Keratinocyte (primary cell): Measurements from ENCODE around the gene SPG11. TPM values are rescaled to one million over a fixed set of nuclear protein-coding genes. Genes with fewer than 3 reads are reported as not detected.

Experiments used
- DNase-seq: peaks from one replicate; pipeline ENCODE4 v3.0.0-alpha.2; 2011; ENCODE audit warnings: low read depth, missing footprints, low spot score
- FAIRE-seq: peaks from 2 replicates; lab custom pipeline; 2011; peaks lifted over from hg19 to GRCh38; lab: Jason Lieb, UNC
- H2AFZ ChIP-seq: 2 replicates; pipeline ENCODE4 v1.6.0; 2012; ENCODE audit warnings: low read length, control low read depth, inconsistent platforms; ENCODE audit not compliant: control insufficient read depth
- H3K27ac ChIP-seq: 2 replicates; pipeline ENCODE4 v1.5.1; 2011; ENCODE audit warnings: low read length; ENCODE audit not compliant: control insufficient read depth, insufficient read depth
- H3K27me3 ChIP-seq: 3 replicates; pipeline ENCODE4 v1.6.0; 2011; ENCODE audit warnings: low read length; ENCODE audit not compliant: control insufficient read depth, insufficient read depth; ENCODE audit errors: extremely low read depth
- H3K36me3 ChIP-seq, 2 experiments: 2 replicates in 1 of 2; 3 replicates in 1 of 2; pipeline ENCODE4 v1.5.1; 2011; ENCODE audit warnings: low read length in 2 of 2, mild to moderate bottlenecking in 1 of 2; ENCODE audit not compliant: control insufficient read depth in 2 of 2, insufficient read depth in 2 of 2; ENCODE audit errors: extremely low read depth in 1 of 2
- H3K4me1 ChIP-seq: 3 replicates; pipeline ENCODE4 v1.5.1; 2011; ENCODE audit warnings: low read length; ENCODE audit not compliant: control insufficient read depth, insufficient read depth; ENCODE audit errors: extremely low read depth
- H3K4me2 ChIP-seq: 3 replicates; pipeline ENCODE4 v1.6.0; 2011; ENCODE audit warnings: low read depth, low read length; ENCODE audit not compliant: control insufficient read depth, insufficient read depth; ENCODE audit errors: extremely low read depth
- H3K4me3 ChIP-seq, 3 experiments: fragments of 200-600 bp in 1 of 3; sonication (generic) in 1 of 3; 2 replicates in 2 of 3; 3 replicates in 1 of 3; pipeline ENCODE4 v1.5.1; 2011 to 2016; ENCODE audit warnings: low read length in 3 of 3, mild to moderate bottlenecking in 3 of 3, control low read depth in 2 of 3, inconsistent platforms in 1 of 3, low read depth in 1 of 3, mixed read lengths in 1 of 3, mixed run types in 1 of 3, moderate library complexity in 1 of 3; ENCODE audit not compliant: control insufficient read depth in 2 of 3, insufficient read depth in 2 of 3; ENCODE audit errors: extremely low read depth in 1 of 3
- H3K79me2 ChIP-seq: 2 replicates; pipeline ENCODE4 v1.6.0; 2012; ENCODE audit warnings: low read length; ENCODE audit not compliant: control insufficient read depth, insufficient read depth
- H3K9ac ChIP-seq: 3 replicates; pipeline ENCODE4 v1.6.0; 2011; ENCODE audit warnings: low read length; ENCODE audit not compliant: control insufficient read depth, insufficient read depth; ENCODE audit errors: extremely low read depth
- H3K9me1 ChIP-seq: 3 replicates; pipeline ENCODE4 v1.6.0; 2011; ENCODE audit warnings: low read length; ENCODE audit not compliant: control insufficient read depth, insufficient read depth; ENCODE audit errors: extremely low read depth
- H3K9me3 ChIP-seq: 2 replicates; pipeline ENCODE4 v1.5.1; 2012; ENCODE audit warnings: low read depth, low read length; ENCODE audit not compliant: control insufficient read depth
- H4K20me1 ChIP-seq: 3 replicates; pipeline ENCODE4 v1.6.0; 2011; ENCODE audit warnings: low read length; ENCODE audit not compliant: control insufficient read depth, insufficient read depth; ENCODE audit errors: extremely low read depth
- EZH2 ChIP-seq: IDR thresholded peaks from one replicate; pipeline ENCODE4 v1.6.1; 2012; ENCODE audit warnings: inconsistent platforms, mild to moderate bottlenecking, low read length, moderate library complexity
- dilution Hi-C: fragments of 300-500 bp; cut with MboI; formaldehyde crosslinking; loops from one replicate; pipeline ENCODE4 v1.7.0; 2020; ENCODE audit warnings: low sequenced_read_pairs; ENCODE audit not compliant: extremely low pct_ligation_motif_present
- polyA plus RNA-seq, 5 experiments: library from polyadenylated mRNA; depleted of rRNA in 3 of 5; stranded (reverse) in 3 of 5; stranded (forward) in 1 of 5; unstranded in 1 of 5; fragments of >200 nt; gene quantifications; 1 replicate in 1 of 5; 2 replicates in 3 of 5; 3 replicates in 1 of 5; pipeline versions ENCODE4 v1.2.1 to v1.2.3, GENCODE V29; 2011 to 2012; ENCODE audit warnings: missing spikeins in 2 of 5, low read depth in 1 of 5, low replicate concordance in 1 of 5
- TF ChIP-seq, protein P1 (sequence below), 3 experiments: IDR thresholded peaks in 1 of 3; conservative IDR thresholded peaks in 1 of 3; optimal IDR thresholded peaks in 1 of 3; 2 replicates in 2 of 3; 3 replicates in 1 of 3; pipeline versions ENCODE3 to v1.5.1; 2011; ENCODE audit warnings: low read length in 3 of 3, mild to moderate bottlenecking in 3 of 3, moderate library complexity in 2 of 3, control low read depth in 1 of 3, inconsistent platforms in 1 of 3; ENCODE audit not compliant: insufficient read depth in 2 of 3; ENCODE audit errors: extremely low read depth in 1 of 3

The SPG11 gene
- polyA plus RNA-seq, 1 donor (not counting 4 experiments of a cell fraction or from before 2014, with no cell fraction given) = 41.5 TPM

- Histone ChIP-seq H3K4me3 (no peak overlapping the region), H3K36me3 (no peaks in the 10 kb centered on the region), H3K79me2 (no peaks in the 10 kb centered on the region), H3K4me1 (no peaks in the 10 kb centered on the region), H3K27me3 (no peaks in the 10 kb centered on the region), H3K4me2 (no peak overlapping the region), H3K9ac (no peak overlapping the region), H4K20me1 (no peaks in the 10 kb centered on the region), H2AFZ (no peak overlapping the region), H3K9me1 (no peaks in the 10 kb centered on the region), H3K27ac (no peak overlapping the region), H3K9me3 (no peaks in the 10 kb centered on the region)
- DNase-seq (no peak), FAIRE-seq (no peak)
- TF ChIP-seq, protein P1, sequence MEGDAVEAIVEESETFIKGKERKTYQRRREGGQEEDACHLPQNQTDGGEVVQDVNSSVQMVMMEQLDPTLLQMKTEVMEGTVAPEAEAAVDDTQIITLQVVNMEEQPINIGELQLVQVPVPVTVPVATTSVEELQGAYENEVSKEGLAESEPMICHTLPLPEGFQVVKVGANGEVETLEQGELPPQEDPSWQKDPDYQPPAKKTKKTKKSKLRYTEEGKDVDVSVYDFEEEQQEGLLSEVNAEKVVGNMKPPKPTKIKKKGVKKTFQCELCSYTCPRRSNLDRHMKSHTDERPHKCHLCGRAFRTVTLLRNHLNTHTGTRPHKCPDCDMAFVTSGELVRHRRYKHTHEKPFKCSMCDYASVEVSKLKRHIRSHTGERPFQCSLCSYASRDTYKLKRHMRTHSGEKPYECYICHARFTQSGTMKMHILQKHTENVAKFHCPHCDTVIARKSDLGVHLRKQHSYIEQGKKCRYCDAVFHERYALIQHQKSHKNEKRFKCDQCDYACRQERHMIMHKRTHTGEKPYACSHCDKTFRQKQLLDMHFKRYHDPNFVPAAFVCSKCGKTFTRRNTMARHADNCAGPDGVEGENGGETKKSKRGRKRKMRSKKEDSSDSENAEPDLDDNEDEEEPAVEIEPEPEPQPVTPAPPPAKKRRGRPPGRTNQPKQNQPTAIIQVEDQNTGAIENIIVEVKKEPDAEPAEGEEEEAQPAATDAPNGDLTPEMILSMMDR (optimal IDR thresholded peaks at IDR 0.05 in 1 of 3, IDR thresholded peaks at IDR 0.05 in 1 of 3, conservative IDR thresholded peaks at IDR 0.05 in 1 of 3; ENCODE audit: extremely low read depth in 1 of 3, insufficient read depth in 2 of 3, low read length in 3 of 3) = no peak
- TF ChIP-seq EZH2 = no peak
- dilution Hi-C loops = no loop called here
Measured at GRCh38 chr15:44695294-44695693, 31.8 kb upstream of the SPG11 start.

- FAIRE-seq (no peak), DNase-seq (no peak)
- no peak overlapping the region for H3K9ac ChIP-seq
- H3K27me3 ChIP-seq = no peaks in the 10 kb centered on the region
- TF ChIP-seq EZH2 = no peak
- TF ChIP-seq, protein P1 (optimal IDR thresholded peaks at IDR 0.05 in 1 of 3, IDR thresholded peaks at IDR 0.05 in 1 of 3, conservative IDR thresholded peaks at IDR 0.05 in 1 of 3; ENCODE audit: extremely low read depth in 1 of 3, insufficient read depth in 2 of 3, low read length in 3 of 3) = no peak
- no peak overlapping the region for H2AFZ ChIP-seq
- H3K36me3 ChIP-seq = no peaks in the 10 kb centered on the region
- no peak overlapping the region for H3K4me3 ChIP-seq
- no peak overlapping the region for H3K4me2 ChIP-seq
- H3K27ac ChIP-seq = no peak overlapping the region
- no peaks in the 10 kb centered on the region for H3K9me1 ChIP-seq
- no peaks in the 10 kb centered on the region for H3K9me3 ChIP-seq
- no peaks in the 10 kb centered on the region for H3K4me1 ChIP-seq
- H4K20me1 ChIP-seq = no peaks in the 10 kb centered on the region
- H3K79me2 ChIP-seq = no peaks in the 10 kb centered on the region
- dilution Hi-C loops = no loop called here
Measured at GRCh38 chr15:44694416-44694815, 31.0 kb upstream of the SPG11 start.
